Astrocyte of the cerebellum (primary cell): ENCODE measurements around the gene TNFRSF11A.

Source experiments
- DNase-seq: peaks from one replicate; pipeline ENCODE4 v3.0.0-alpha.2; 2011; ENCODE audit warnings: low read depth
- H3K4me3 ChIP-seq: 2 replicates; pipeline ENCODE4 v1.5.1; 2011; ENCODE audit warnings: mild to moderate bottlenecking, low read depth, low read length, moderate library complexity
- in situ Hi-C: cut with HindIII; loops from 2 replicates; pipeline ENCODE4 v1.10.0; 2017; ENCODE audit warnings: low sequenced_read_pairs
- TF ChIP-seq, protein P1 (sequence below): IDR thresholded peaks from 2 replicates; pipeline ENCODE4 v1.5.1; 2012; ENCODE audit warnings: low read length, low read depth, moderate library complexity, mild to moderate bottlenecking; ENCODE audit errors: missing control alignments

The TNFRSF11A gene

DNA sequence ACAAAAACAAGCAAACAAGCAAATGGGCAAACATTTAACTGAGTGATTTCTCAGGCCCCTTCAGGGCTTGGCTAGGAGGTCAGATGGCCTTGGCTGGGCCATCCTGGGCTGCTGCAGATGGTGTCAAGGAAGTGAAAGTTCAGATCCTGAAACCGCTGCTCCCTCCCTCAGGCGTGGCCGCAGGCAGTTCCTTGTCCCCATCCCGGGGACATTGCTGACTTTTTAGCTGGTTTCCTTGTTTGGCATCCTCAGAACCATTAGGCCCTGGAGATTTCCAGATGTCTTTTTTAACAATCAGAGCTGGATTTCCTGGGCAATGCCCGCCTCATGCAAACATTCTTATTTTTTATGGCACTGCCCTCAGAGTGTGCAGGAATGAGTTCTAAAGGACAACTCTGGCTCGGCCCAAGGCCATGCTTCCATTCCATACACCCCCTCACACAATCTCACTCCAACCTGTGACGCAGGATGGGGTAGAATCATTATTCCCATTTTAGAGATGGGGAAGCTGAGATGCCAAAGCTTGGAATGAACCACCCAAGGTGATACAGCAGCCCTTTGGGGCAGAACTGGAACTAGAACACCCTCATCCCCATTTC lies 111.6 kb downstream of the TNFRSF11A start:
- in situ Hi-C loops = no loop called here
- TF ChIP-seq, protein P1, sequence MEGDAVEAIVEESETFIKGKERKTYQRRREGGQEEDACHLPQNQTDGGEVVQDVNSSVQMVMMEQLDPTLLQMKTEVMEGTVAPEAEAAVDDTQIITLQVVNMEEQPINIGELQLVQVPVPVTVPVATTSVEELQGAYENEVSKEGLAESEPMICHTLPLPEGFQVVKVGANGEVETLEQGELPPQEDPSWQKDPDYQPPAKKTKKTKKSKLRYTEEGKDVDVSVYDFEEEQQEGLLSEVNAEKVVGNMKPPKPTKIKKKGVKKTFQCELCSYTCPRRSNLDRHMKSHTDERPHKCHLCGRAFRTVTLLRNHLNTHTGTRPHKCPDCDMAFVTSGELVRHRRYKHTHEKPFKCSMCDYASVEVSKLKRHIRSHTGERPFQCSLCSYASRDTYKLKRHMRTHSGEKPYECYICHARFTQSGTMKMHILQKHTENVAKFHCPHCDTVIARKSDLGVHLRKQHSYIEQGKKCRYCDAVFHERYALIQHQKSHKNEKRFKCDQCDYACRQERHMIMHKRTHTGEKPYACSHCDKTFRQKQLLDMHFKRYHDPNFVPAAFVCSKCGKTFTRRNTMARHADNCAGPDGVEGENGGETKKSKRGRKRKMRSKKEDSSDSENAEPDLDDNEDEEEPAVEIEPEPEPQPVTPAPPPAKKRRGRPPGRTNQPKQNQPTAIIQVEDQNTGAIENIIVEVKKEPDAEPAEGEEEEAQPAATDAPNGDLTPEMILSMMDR = no peak
- no peak for DNase-seq
- no peak overlapping the region for H3K4me3 ChIP-seq

- in situ Hi-C loops = no loop called here
- H3K4me3 ChIP-seq = no peak overlapping the region
- no peak for DNase-seq
- TF ChIP-seq, protein P1 = no peak
These were observed 112.3 kb downstream of the TNFRSF11A start for GRCh38 chr18:62437235-62438017.

DNA sequence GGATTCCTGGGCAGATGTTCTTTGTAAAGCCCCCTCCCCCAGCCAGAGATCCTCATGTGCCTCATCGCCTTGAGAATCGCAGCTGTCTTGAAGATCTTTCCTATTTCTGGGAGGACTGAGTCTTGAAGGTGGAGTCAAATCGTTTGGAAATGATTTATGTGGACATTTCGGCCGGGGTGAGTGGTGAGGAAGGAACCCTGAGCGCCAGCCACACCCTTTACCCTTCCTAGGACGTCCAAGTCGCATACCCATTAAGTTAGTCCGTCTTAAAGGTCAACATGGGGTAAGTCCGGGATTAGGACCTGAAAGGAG lies 112.9 kb downstream of the TNFRSF11A start:
- in situ Hi-C loops = no loop called here
- no peak overlapping the region for H3K4me3 ChIP-seq
- TF ChIP-seq, protein P1 = no peak
- no peak for DNase-seq

GRCh38 chr18:62438402-62438801 lies 113.3 kb downstream of the TNFRSF11A start:
- no peak for DNase-seq
- H3K4me3 ChIP-seq = no peak overlapping the region
- in situ Hi-C loops = no loop called here
- TF ChIP-seq, protein P1 = no peak

DNA sequence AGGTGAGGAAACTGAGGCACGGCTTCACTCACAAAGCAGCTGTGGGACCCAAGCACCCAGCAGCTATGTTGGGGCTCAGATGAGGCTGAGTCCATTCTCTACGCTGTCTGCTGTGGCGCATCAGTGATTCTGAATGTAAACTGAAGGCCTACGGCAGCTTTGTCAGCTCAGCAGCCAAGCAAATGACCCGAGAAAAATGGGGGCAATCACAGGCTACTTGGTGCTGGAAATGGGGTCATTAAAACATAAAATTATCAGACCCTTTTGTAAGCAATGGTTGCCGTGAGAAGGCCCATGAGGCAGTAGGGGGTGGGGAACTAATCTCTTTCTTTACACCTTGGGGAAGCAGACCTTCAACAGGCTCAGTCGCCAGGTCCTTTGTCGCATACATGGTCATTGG lies 113.8 kb downstream of the TNFRSF11A start:
- in situ Hi-C loops = no loop called here
- TF ChIP-seq, protein P1 = no peak
- no peak overlapping the region for H3K4me3 ChIP-seq
- DNase-seq = no peak
